OCI-LY3 (cell line): ENCODE data around the gene SLC44A1.
"Not testable (repeated sequence)": the region's sequence is repeated elsewhere in the genome, so short reads cannot be mapped to it uniquely, and the experiment has no call there.

Source experiments
- CTCF ChIP-seq: fragments of 200-600, 300-600 bp; sonication (generic); IDR thresholded peaks from 2 replicates; pipeline ENCODE4 v1.5.1; 2014; ENCODE audit warnings: antibody characterized with exemption, low read length, low read depth
- EZH2phosphoT487 ChIP-seq: fragments of 200-600 bp; shearing (Covaris generic); IDR thresholded peaks from 2 replicates; pipeline ENCODE4 v1.6.1; 2018; ENCODE audit warnings: antibody characterized with exemption, mixed run types, low read depth

DNA sequence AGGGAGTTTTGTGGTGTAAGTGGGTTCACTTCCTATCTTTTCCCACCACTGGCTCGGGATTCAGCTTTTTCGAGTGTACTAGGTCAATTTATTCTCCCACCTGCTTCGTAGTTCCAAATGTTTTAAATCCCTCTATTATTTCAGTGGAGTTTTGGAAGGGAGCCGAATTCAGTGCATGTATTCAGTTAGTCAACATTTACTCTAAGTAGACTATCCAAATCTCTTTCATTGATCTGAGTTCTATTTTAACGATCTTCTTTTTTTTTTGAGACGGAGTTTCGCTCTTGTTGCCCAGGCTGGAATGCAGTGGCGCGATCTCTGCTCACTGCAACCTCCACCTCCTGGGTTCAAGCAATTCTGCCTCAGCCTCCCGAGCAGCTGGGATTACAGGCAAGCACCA lies 23.8 kb downstream of the SLC44A1 start:
- TF ChIP-seq CTCF, EZH2phosphoT487: not testable (repeated sequence)
